Left ventricle myocardium inferior (tissue), 1 donor: ENCODE measurements around the gene MFAP3L. TPM values are rescaled to one million over a fixed set of nuclear protein-coding genes. Genes with fewer than 3 reads are reported as not detected.

ENCODE experiments used
- DNase-seq: peaks from one replicate; pipeline ENCODE4 v3.0.0-alpha.2; 2020
- H3K27ac ChIP-seq: fragments of 200-600 bp; replicated peaks from 2 replicates; pipeline ENCODE4 v1.8.0; 2021
- H3K27me3 ChIP-seq: fragments of 200-600 bp; 2 replicates; pipeline ENCODE4 v1.8.0; 2021; ENCODE audit warnings: low read depth
- H3K36me3 ChIP-seq: fragments of 200-600 bp; 2 replicates; pipeline ENCODE4 v1.8.0; 2021
- H3K4me1 ChIP-seq: fragments of 200-600 bp; 2 replicates; pipeline ENCODE4 v1.8.0; 2021
- H3K4me3 ChIP-seq: fragments of 200-600 bp; 2 replicates; pipeline ENCODE4 v1.8.0; 2021; ENCODE audit warnings: mild to moderate bottlenecking, moderate library complexity
- H3K9me3 ChIP-seq: fragments of 200-600 bp; replicated peaks from 2 replicates; pipeline ENCODE4 v1.8.0; 2021
- CTCF ChIP-seq: fragments of 200-600 bp; IDR thresholded peaks from 2 replicates; pipeline ENCODE4 v1.8.0; 2021; ENCODE audit warnings: antibody characterized with exemption, mild to moderate bottlenecking, borderline replicate concordance
- intact Hi-C: fragments of 100-400 bp; cut with micrococcal nuclease; formaldehyde crosslinking; loops from one replicate; pipeline ENCODE4 v1.11.0; 2022
- total RNA-seq: library from RNA; stranded (reverse); fragmentation: NEBNext Ultra II Directional; extraction: Animal tissue kit (Norgen Biotek cat#: 25700); gene quantifications from one replicate; pipeline ENCODE4 v1.2.1, GENCODE V29; 2021
- donor health status: DM: no; HTN: yes; CAD: no; lungs with severe emphysema.

The MFAP3L gene
- total RNA-seq, 1 donor from 2014 or later, result 3.1 TPM

GRCh38 chr4:170022211-170022610 is 4.0 kb downstream of the MFAP3L start:
- DNase-seq, result no peak
- peaks cover 14% of the 10 kb centered on the region for H3K4me1 ChIP-seq
- H3K4me3 ChIP-seq, result no peak overlapping the region
- H3K9me3 ChIP-seq, result no peaks in the 10 kb centered on the region
- no peak for TF ChIP-seq CTCF
- no peaks in the 10 kb centered on the region for H3K27me3 ChIP-seq
- intact Hi-C loops, result loop anchor here (10.0 kb wide), 1 partner anchor 407 kb away; the partner anchor contains the start of gene NEK1
- H3K27ac ChIP-seq, result no peak overlapping the region
- no peaks in the 10 kb centered on the region for H3K36me3 ChIP-seq

GRCh38 chr4:170017252-170017651 is 8.9 kb downstream of the MFAP3L start:
- no peak for DNase-seq
- Histone ChIP-seq H3K4me1 (no peaks in the 10 kb centered on the region), H3K9me3 (no peaks in the 10 kb centered on the region), H3K27ac (no peak overlapping the region), H3K4me3 (no peak overlapping the region), H3K27me3 (no peaks in the 10 kb centered on the region), H3K36me3 (no peaks in the 10 kb centered on the region)
- TF ChIP-seq CTCF, result no peak
- intact Hi-C loops, result no loop called here

GRCh38 chr4:170015285-170015684 is 10.9 kb downstream of the MFAP3L start:
- DNase-seq, result no peak
- H3K4me1 ChIP-seq, result no peaks in the 10 kb centered on the region
- no peaks in the 10 kb centered on the region for H3K9me3 ChIP-seq
- intact Hi-C loops, result no loop called here
- H3K4me3 ChIP-seq, result no peak overlapping the region
- TF ChIP-seq CTCF, result no peak
- H3K27me3 ChIP-seq, result no peaks in the 10 kb centered on the region
- H3K36me3 ChIP-seq, result no peaks in the 10 kb centered on the region
- no peak overlapping the region for H3K27ac ChIP-seq

GRCh38 chr4:170014359-170015011 is 11.7 kb downstream of the MFAP3L start:
- intact Hi-C loops, result no loop called here
- H3K4me1 ChIP-seq, result no peaks in the 10 kb centered on the region
- no peak overlapping the region for H3K27ac ChIP-seq
- H3K4me3 ChIP-seq, result no peak overlapping the region
- no peaks in the 10 kb centered on the region for H3K36me3 ChIP-seq
- no peak for DNase-seq
- TF ChIP-seq CTCF, result no peak
- no peaks in the 10 kb centered on the region for H3K9me3 ChIP-seq
- H3K27me3 ChIP-seq, result no peaks in the 10 kb centered on the region

GRCh38 chr4:170012629-170012958 is 13.6 kb downstream of the MFAP3L start:
- no peaks in the 10 kb centered on the region for H3K9me3 ChIP-seq
- intact Hi-C loops, result no loop called here
- no peak for TF ChIP-seq CTCF
- no peak overlapping the region for H3K27ac ChIP-seq
- H3K4me3 ChIP-seq, result no peak overlapping the region
- no peaks in the 10 kb centered on the region for H3K36me3 ChIP-seq
- H3K4me1 ChIP-seq, result no peaks in the 10 kb centered on the region
- no peaks in the 10 kb centered on the region for H3K27me3 ChIP-seq
- DNase-seq, result no peak
